Adrenal gland (tissue), 12 donors: ENCODE results near the gene WDHD1. TPM values are rescaled to one million over a fixed set of nuclear protein-coding genes. Genes with fewer than 3 reads are reported as not detected.
"Not testable (repeated sequence)": the region's sequence is repeated elsewhere in the genome, so short reads cannot be mapped to it uniquely, and the experiment has no call there.

Experiments
- DNase-seq, 7 donors: peaks; one replicate each; pipeline ENCODE4 v3.0.0-alpha.2; 2019 to 2020
- H3K27ac ChIP-seq, 5 donors: fragments of 200-600 bp; sonication (generic) in 4 of 5; 1 replicate in 3 of 5; 2 replicates in 2 of 5; pipeline versions ENCODE4 v1.5.1 to v1.8.0; 2016 to 2020; ENCODE audit warnings: mild to moderate bottlenecking in 1 of 5
- H3K27me3 ChIP-seq: fragments of 200-600 bp; 2 replicates; pipeline ENCODE4 v1.8.0; 2021
- H3K36me3 ChIP-seq, 2 donors: fragments of 200-600 bp; replicated peaks in 1 of 2; 1 replicate in 1 of 2; 2 replicates in 1 of 2; pipeline versions ENCODE4 v1.5.1 to v1.8.0; 2018 to 2022
- H3K4me1 ChIP-seq, 2 donors: fragments of 200-600 bp; replicated peaks in 1 of 2; 1 replicate in 1 of 2; 2 replicates in 1 of 2; pipeline versions ENCODE4 v1.5.1 to v1.8.0; 2018 to 2021
- H3K4me3 ChIP-seq, 4 donors: fragments of 200-600 bp; sonication (generic) in 3 of 4; one replicate each; pipeline ENCODE4 v1.5.1; 2016 to 2018
- H3K9me3 ChIP-seq, 3 donors: fragments of 200-600 bp; sonication (generic) in 1 of 3; replicated peaks in 1 of 3; 1 replicate in 2 of 3; 2 replicates in 1 of 3; pipeline versions ENCODE4 v1.5.1 to v1.8.0; 2016 to 2021
- POLR2A ChIP-seq, 2 donors: fragments of 450-650 bp; IDR thresholded peaks; one replicate each; pipeline ENCODE4 v1.6.1; 2017; ENCODE audit warnings: antibody characterized with exemption in 2 of 2, mild to moderate bottlenecking in 2 of 2, moderate library complexity in 1 of 2
- WGBS, 4 donors: extraction: QIAGEN DNeasy Blood & Tissue Kit in 2 of 4; methylation state at CpG; one replicate each; pipeline versions ENCODE4 v1.1.5 to v1.1.7; 2013 to 2017; 5-methylcytosine and 5-hydroxymethylcytosine counted together
- intact Hi-C, 2 donors: fragments of 100-400 bp; cut with DNase I; formaldehyde crosslinking; loops; one replicate each; pipeline versions ENCODE4 v1.14.1 to v1.15.0; 2022 to 2023
- polyA plus RNA-seq, 3 donors: library from polyadenylated mRNA; stranded (reverse); fragments of 200-250 nt in 2 of 3; fragments of 350-450 nt in 1 of 3; fragmentation: Illumina TruSeq in 1 of 3; extraction: RNeasy Lipid Tissue Mini Kit (QIAGEN cat#74804) in 1 of 3; gene quantifications; one replicate each; pipeline ENCODE4 v1.2.3, GENCODE V29; 2013 to 2014
- total RNA-seq, 9 donors: library from RNA; depleted of rRNA in 4 of 9; stranded (reverse); fragments of >200 nt in 4 of 9; fragments of 120-200 nt in 1 of 9; fragmentation: NEBNext Ultra II Directional in 1 of 9; extraction: Animal tissue kit (Norgen Biotek cat#: 25700) in 1 of 9; gene quantifications; one replicate each; pipeline versions ENCODE4 v1.1.0 to v1.2.4, GENCODE V29; 2013 to 2023
- TF ChIP-seq, protein P1 (sequence below), 6 experiments: fragments of 450-650 bp in 4 of 6; fragments of 200-600 bp in 2 of 6; sonication (generic) in 1 of 6; IDR thresholded peaks; 1 replicate in 5 of 6; 2 replicates in 1 of 6; pipeline versions ENCODE4 v1.5.1 to v1.8.0; 2016 to 2021; ENCODE audit warnings: antibody characterized with exemption in 6 of 6, mild to moderate bottlenecking in 2 of 6, moderate library complexity in 1 of 6
- donor health status: healthy with polysubstance abuse.
- donor health status: Bipolar disorder and iron deficiency.
- donor health status: DM: yes; HTN: yes; CAD: no.
- donor health status: DM: no; HTN: no; CAD: no.
- donor health status: DM: no; HTN: no; CAD: no.
- donor health status: DM: yes; HTN: yes; CAD: no.

Gene WDHD1
- total and polyA plus RNA-seq, 12 donors, result 0.64 to 8.7 (median 3.0) TPM

DNA sequence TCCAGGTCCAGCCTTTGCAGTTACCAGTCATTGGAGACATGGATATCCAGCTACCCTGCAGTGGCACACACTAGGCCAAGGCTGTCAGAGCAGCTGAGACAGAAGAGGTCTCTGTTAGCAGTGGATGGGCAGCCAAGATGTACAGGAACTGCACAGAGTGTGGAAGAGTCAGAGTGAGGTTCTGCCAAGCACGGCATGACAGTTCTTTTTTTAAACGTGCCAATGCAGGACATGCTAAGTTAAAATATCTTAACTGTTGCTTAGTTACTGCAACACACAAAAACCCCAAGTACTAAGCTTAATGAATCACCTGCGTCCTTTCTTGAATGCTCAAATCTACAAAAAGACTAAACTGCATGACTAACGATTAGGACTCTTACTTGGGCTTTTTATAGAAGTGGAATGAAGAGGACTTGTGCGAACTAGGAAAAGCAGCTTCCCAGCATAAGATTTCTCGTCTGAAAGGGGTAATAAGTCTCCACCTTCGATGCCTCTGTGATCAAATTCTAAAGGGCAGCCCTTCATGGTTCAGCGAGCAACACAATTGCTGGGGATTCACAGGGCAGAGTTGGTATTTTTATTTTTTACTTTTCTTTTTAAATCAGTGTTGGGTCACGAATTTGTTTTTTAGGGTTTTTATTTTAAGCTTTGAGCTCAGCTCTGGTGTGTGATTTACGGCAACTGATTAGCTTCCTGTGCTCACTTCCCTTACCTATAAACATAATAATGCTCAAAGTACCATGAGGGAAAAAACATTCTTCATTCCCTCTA is 45.2 kb upstream of the WDHD1 start:
- H3K4me3 ChIP-seq, result peak overlapping the region in 1 of 4 donors; percentile 18
- peaks cover 7 to 19% of the 10 kb centered on the region in 2 donors for H3K4me1 ChIP-seq
- intact Hi-C loops, result no loop called here
- H3K27ac ChIP-seq, result peak overlapping the region in 3 of 5 donors; percentile 4 to 45 (median 24)
- 9 to 12% (median 11%) methylated on average over 10 of the region's 10 CpGs for WGBS, 4 donors
- no peaks in the 10 kb centered on the region for H3K9me3 ChIP-seq
- H3K36me3 ChIP-seq, result no peaks in the 10 kb centered on the region
- no peak for TF ChIP-seq POLR2A (IDR thresholded peaks at IDR 0.05)
- TF ChIP-seq, protein P1, sequence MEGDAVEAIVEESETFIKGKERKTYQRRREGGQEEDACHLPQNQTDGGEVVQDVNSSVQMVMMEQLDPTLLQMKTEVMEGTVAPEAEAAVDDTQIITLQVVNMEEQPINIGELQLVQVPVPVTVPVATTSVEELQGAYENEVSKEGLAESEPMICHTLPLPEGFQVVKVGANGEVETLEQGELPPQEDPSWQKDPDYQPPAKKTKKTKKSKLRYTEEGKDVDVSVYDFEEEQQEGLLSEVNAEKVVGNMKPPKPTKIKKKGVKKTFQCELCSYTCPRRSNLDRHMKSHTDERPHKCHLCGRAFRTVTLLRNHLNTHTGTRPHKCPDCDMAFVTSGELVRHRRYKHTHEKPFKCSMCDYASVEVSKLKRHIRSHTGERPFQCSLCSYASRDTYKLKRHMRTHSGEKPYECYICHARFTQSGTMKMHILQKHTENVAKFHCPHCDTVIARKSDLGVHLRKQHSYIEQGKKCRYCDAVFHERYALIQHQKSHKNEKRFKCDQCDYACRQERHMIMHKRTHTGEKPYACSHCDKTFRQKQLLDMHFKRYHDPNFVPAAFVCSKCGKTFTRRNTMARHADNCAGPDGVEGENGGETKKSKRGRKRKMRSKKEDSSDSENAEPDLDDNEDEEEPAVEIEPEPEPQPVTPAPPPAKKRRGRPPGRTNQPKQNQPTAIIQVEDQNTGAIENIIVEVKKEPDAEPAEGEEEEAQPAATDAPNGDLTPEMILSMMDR (IDR thresholded peaks at IDR 0.05), result no peak
- DNase-seq, result peak in 4 of 7 donors; percentile 24 to 58 (median 38)
- H3K27me3 ChIP-seq, result no peaks in the 10 kb centered on the region

DNA sequence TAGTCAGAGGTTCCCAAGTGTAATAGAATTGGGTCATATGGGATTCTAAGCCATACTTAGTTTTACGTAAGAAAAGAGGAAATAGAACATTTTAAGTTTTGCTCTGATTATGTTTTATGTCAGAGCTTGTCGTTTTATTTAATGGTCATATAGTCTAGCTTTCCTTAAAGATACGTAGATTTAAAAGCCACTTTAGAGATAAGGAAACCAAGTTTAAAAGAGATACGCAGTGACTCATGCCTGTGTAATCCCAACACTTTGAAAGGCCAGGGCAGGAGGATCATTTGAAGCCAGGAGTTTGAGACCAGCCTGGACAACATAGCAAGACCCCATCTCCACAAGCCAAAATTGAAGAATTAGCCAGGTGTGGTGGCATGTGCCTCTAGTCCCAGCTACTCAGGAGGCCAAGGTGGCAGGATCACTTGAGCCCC is 44.1 kb upstream of the WDHD1 start:
- no peak for TF ChIP-seq POLR2A (IDR thresholded peaks at IDR 0.05)
- TF ChIP-seq, protein P1 (IDR thresholded peaks at IDR 0.05), result no peak
- Histone ChIP-seq H3K36me3 (no peaks in the 10 kb centered on the region), H3K9me3 (no peaks in the 10 kb centered on the region), H3K4me3 (no peak overlapping the region), H3K27ac (no peak overlapping the region), H3K4me1 (peaks cover 8 to 25% of the 10 kb centered on the region in 2 donors), H3K27me3 (no peaks in the 10 kb centered on the region)
- WGBS, 4 donors, result 55 to 70% (median 58%) methylated on average over 4 of the region's 4 CpGs
- intact Hi-C loops, result no loop called here
- DNase-seq, result no peak

DNA sequence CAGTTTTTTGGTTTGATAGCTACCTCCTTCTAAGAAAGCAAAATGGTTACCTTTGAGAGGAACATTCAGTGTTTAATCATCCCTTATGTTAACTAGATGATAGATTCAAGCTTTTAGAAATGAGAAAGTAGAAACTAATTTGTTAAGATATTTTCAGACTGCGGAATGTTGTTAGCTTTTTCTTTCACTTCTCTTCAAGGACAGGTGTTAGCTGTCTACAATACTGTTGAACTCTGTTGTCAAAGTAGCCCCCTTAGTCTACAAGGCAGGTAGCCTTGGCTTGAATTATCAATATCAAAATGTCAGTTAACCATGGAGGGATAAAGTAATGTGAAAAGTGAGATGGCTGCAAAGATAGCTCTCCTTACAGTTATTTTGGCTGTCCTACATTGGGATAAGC is 39.3 kb upstream of the WDHD1 start:
- DNase-seq, result no peak
- intact Hi-C loops, result no loop called here
- Histone ChIP-seq H3K4me1 (peaks cover 5 to 38% of the 10 kb centered on the region in 2 donors), H3K27me3 (no peaks in the 10 kb centered on the region), H3K4me3 (no peak overlapping the region), H3K36me3 (peaks cover 0 to 36% of the 10 kb centered on the region in 2 donors), H3K9me3 (no peaks in the 10 kb centered on the region), H3K27ac (peak overlapping the region in 1 of 5 donors; percentile 23)
- no peak for TF ChIP-seq POLR2A (IDR thresholded peaks at IDR 0.05)
- TF ChIP-seq, protein P1 (IDR thresholded peaks at IDR 0.05), result no peak
- WGBS, 4 donors, result 60 to 76% (median 74%) methylated on average over 1 of the region's 1 CpG

DNA sequence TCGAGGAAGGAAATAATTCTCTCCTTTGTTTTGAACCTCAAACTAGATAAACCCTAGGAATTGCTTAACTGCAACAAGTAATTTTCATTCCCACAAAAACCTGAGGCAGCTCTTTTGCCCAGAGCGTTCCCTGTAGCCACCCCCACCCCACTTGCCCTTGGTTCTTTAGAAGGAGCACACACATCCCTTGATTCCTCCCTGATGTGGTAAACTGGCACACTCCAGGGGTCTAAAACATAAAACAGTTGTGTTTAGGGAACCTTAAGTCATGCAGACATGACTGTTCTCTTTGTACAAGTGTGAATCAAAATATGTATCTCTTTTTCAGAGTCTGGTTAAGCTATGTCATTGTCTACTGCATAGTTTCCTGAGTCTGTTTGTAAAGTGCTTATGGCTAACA is 38.5 kb upstream of the WDHD1 start:
- Histone ChIP-seq H3K36me3 (peaks cover 0 to 36% of the 10 kb centered on the region in 2 donors), H3K9me3 (no peaks in the 10 kb centered on the region), H3K27me3 (no peaks in the 10 kb centered on the region), H3K4me3 (no peak overlapping the region), H3K4me1 (peaks cover 4 to 33% of the 10 kb centered on the region in 2 donors), H3K27ac (peak overlapping the region in 3 of 5 donors; percentile 27 to 59 (median 27))
- no peak for TF ChIP-seq POLR2A (IDR thresholded peaks at IDR 0.05)
- TF ChIP-seq, protein P1 (IDR thresholded peaks at IDR 0.05), result no peak
- intact Hi-C loops, result no loop called here
- DNase-seq, result no peak
- 41 to 45% (median 43%) methylated on average over 2 of the region's 2 CpGs for WGBS, 4 donors

DNA sequence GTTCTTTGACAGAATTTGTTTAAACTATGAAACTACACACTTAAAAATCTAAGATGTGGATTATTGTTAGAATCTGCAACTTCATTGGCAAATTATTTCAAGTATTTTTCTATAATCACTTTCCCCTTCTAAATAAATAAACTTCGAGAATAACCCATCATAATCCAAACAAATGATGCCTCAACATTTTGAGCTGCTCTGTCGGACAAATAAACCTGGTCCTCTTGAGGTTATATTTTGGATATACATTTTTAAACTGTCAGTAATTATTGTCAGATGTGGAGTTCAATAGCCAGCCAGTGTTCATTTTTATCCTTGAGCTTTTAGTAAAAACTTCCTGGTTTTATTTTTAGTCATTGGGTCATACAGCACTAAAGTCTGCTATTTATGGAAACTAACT is 38.0 kb upstream of the WDHD1 start:
- DNase-seq, H3K9me3 ChIP-seq, H3K27me3 ChIP-seq, intact Hi-C loops, H3K4me3 ChIP-seq: not testable (repeated sequence)
- 69 to 87% (median 72%) methylated on average over 2 of the region's 2 CpGs for WGBS, 4 donors
- peak overlapping the region in 1 of 5 donors; percentile 27 for H3K27ac ChIP-seq
- peaks cover 4 to 33% of the 10 kb centered on the region in 2 donors for H3K4me1 ChIP-seq
- H3K36me3 ChIP-seq, result peaks cover 0 to 36% of the 10 kb centered on the region in 2 donors
